Measurements from ENCODE around the gene TNNT1.

TNNT1 gene

GRCh38 chr19:55087542-55087901 is 61.5 kb downstream of the TNNT1 start:
- no peak for DNase-seq

GRCh38 chr19:55086730-55087541 is 62.1 kb downstream of the TNNT1 start:
- DNase-seq = peak; percentile 98

DNA sequence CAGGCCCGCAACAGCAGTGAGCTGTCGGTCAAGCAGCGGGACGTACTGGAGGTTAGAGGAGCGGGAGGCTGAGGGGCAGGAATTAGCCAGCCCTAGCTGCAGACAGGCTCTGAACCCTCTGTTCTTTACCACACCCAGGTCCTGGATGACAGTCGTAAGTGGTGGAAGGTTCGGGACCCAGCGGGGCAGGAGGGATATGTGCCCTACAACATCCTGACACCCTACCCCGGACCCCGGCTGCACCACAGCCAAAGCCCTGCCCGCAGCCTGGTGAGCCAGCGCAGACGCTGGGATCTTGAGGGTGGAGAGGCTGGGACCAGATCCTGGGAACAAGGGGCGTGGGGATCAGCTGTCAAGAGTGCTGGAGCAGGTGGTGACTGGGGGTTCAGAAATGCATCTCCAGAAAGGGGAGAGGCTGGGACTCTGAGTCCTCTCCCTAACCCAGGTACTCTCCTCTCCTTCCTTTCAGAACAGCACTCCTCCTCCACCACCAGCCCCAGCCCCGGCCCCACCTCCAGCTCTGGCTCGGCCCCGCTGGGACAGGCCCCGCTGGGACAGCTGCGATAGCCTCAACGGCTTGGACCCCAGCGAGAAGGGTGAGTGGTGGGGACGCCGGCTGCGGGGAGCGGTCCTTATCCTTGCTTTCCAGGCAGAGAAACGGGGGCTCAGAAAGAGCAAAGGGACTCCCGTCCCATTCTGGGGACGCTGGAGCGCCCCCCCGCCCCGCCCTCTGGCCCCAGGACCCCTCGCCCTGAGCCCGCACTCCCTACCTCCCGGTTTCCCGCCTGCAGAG is 62.9 kb downstream of the TNNT1 start:
- no peak for DNase-seq

DNA sequence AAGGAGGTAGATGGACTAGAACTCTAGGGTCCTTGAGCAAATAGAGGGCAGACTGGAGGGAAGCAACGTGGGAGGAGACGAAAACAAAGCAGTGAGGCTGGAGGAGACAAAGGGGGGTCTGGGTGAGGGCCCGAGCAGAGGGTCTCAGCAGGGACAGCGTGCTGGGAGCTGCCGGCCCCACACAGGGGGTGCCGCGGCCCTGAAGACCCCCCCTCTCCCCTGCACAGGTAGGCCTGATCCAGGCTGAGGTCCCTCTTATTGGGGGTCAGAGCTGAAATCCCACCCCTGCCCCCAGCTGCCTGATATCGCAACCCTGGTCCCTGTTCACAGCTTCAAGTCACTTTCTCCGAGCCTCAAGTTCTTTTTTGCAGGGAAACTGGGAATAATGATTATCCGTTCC is 64.6 kb downstream of the TNNT1 start:
- DNase-seq = no peak

DNA sequence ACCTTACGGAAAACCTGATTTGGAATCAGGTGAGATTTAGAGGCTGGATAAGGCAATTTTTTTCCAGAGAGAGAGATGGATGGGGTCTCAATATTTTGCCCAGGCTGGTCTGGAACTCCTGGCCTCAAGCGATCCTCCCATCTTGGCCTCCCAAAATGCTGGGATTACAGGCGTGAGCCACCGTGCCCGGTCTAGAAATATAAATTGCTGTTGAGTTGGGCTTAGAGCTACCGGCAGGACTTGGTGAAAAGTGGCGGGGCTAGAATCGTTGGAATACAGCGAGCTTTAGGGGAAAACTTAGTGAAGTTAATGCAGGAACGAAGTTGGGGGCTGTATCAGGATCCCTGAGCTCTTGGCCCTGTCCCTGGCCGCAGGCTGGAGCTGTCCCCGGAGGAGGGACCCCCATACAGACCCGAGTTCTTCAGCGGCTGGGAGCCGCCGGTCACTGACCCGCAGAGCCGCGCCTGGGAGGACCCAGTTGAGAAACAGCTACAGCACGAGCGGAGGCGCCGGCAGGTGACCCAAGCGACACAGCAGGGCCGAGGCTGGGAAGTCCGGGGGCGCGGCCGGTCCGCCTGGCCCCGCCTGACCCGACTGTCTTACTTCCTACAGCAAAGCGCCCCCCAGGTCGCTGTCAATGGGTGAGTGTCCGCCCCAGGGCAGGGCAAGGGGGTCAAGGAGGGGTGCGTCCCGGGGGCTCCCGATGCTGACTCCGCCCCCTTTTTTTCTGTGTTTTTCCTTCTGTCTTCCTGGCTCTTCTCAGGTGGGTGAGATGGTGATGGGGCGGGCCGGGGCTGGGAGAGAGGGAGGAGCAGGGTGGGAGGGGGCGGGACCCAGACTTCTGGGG is 65.8 kb downstream of the TNNT1 start:
- no peak for DNase-seq

All from islet precursor cell (in vitro differentiated cells).